ENCODE data around the gene COMMD1. TPM values are rescaled to one million over a fixed set of nuclear protein-coding genes. Genes with fewer than 3 reads are reported as not detected.
"Not testable (repeated sequence)": the region's sequence is repeated elsewhere in the genome, so short reads cannot be mapped to it uniquely, and the experiment has no call there.

Gene COMMD1
- polyA plus RNA-seq, 1 donor (not counting 4 experiments of a cell fraction or from before 2014, with no cell fraction given) = 44.8 TPM

DNA sequence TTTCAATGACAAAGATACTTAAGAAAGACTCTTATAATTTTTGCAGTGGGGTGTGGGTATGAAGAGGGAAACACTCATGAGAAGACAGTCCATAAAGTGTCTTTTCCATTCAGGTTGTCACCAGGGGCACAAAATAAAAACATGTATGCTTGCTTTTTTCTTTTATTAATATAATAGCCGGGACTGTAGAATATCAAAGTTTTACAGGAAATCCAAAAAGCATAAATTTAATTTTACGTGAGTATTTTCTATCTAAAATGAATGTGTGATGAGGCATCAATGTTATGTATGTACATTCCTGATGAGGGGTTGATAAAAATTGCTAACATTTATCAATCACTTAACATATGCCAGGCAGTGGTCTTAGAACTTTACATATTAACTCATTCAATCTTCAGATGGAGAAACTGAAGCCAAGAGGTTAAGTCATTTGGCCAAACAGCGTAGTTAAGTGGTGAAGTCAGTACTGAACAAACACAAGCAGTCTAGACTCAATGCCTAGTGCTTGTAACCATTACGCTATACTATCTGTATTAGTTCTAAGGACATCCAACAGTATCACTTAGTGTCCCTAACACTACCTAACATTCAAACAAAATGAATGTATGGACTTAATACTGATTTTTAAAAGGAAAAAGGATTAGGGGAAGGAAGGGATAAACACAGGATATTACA, 27.8 kb upstream of the COMMD1 start:
- H3K4me2 ChIP-seq (ENCODE audit: control insufficient read depth, extremely low read depth, insufficient read depth, low read depth, low read length) = no peak overlapping the region
- peaks cover 18% of the 10 kb centered on the region for H3K4me1 ChIP-seq (ENCODE audit: control insufficient read depth, extremely low read depth, insufficient read depth, low read length)
- no peak overlapping the region for H3K9ac ChIP-seq (ENCODE audit: control insufficient read depth, extremely low read depth, insufficient read depth, low read length)
- H3K4me3 ChIP-seq (ENCODE audit: control insufficient read depth in 2 of 3, extremely low read depth in 1 of 3, insufficient read depth in 2 of 3, low read depth in 1 of 3, low read length in 3 of 3) = no peak overlapping the region
- FAIRE-seq (no peak), DNase-seq (ENCODE audit: low read depth, low spot score) (no peak)
- no peak overlapping the region for H3K27ac ChIP-seq (ENCODE audit: control insufficient read depth, insufficient read depth, low read length)
- H3K27me3 ChIP-seq (ENCODE audit: control insufficient read depth, extremely low read depth, insufficient read depth, low read length) = no peaks in the 10 kb centered on the region
- TF ChIP-seq EZH2 (IDR thresholded peaks at IDR 0.05; ENCODE audit: low read length) = no peak
- TF ChIP-seq, protein P1, sequence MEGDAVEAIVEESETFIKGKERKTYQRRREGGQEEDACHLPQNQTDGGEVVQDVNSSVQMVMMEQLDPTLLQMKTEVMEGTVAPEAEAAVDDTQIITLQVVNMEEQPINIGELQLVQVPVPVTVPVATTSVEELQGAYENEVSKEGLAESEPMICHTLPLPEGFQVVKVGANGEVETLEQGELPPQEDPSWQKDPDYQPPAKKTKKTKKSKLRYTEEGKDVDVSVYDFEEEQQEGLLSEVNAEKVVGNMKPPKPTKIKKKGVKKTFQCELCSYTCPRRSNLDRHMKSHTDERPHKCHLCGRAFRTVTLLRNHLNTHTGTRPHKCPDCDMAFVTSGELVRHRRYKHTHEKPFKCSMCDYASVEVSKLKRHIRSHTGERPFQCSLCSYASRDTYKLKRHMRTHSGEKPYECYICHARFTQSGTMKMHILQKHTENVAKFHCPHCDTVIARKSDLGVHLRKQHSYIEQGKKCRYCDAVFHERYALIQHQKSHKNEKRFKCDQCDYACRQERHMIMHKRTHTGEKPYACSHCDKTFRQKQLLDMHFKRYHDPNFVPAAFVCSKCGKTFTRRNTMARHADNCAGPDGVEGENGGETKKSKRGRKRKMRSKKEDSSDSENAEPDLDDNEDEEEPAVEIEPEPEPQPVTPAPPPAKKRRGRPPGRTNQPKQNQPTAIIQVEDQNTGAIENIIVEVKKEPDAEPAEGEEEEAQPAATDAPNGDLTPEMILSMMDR (optimal IDR thresholded peaks at IDR 0.05 in 1 of 3, IDR thresholded peaks at IDR 0.05 in 1 of 3, conservative IDR thresholded peaks at IDR 0.05 in 1 of 3; ENCODE audit: extremely low read depth in 1 of 3, insufficient read depth in 2 of 3, low read length in 3 of 3) = no peak
- peaks cover 25% of the 10 kb centered on the region for H3K79me2 ChIP-seq (ENCODE audit: control insufficient read depth, insufficient read depth, low read length)
- no peak overlapping the region for H2AFZ ChIP-seq (ENCODE audit: control insufficient read depth, low read length)
- no peaks in the 10 kb centered on the region for H3K9me1 ChIP-seq (ENCODE audit: control insufficient read depth, extremely low read depth, insufficient read depth, low read length)
- peaks cover 4% of the 10 kb centered on the region for H4K20me1 ChIP-seq (ENCODE audit: control insufficient read depth, extremely low read depth, insufficient read depth, low read length)
- no peaks in the 10 kb centered on the region for H3K9me3 ChIP-seq (ENCODE audit: control insufficient read depth, low read depth, low read length)
- H3K36me3 ChIP-seq (ENCODE audit: control insufficient read depth in 2 of 2, extremely low read depth in 1 of 2, insufficient read depth in 2 of 2, low read length in 2 of 2) = peaks cover 20 to 40% of the 10 kb centered on the region in 2 experiments
- dilution Hi-C loops (cut with MboI; ENCODE audit: extremely low pct_ligation_motif_present, low sequenced_read_pairs) = no loop called here

DNA sequence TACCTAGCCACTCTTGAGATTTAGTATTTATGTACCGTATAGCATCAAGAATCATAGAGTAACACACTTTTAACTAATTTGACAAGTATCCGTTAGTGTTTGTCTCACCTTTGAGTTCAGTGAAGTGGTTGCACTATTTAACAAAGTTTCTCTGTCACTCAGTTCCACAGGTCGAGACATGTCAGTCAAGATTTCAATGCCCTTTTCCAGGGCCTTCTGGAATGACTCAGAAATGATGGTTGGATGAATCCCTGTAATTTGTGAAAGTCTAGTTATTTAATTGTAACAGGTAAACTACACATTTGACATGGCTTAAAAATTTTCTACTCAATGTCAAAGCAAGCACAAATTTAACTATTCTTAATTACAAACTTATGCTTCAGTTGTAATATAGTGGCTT, 26.7 kb upstream of the COMMD1 start:
- no peak overlapping the region for H3K9ac ChIP-seq (ENCODE audit: control insufficient read depth, extremely low read depth, insufficient read depth, low read length)
- no peaks in the 10 kb centered on the region for H3K9me3 ChIP-seq (ENCODE audit: control insufficient read depth, low read depth, low read length)
- peaks cover 4% of the 10 kb centered on the region for H4K20me1 ChIP-seq (ENCODE audit: control insufficient read depth, extremely low read depth, insufficient read depth, low read length)
- peaks cover 18% of the 10 kb centered on the region for H3K4me1 ChIP-seq (ENCODE audit: control insufficient read depth, extremely low read depth, insufficient read depth, low read length)
- peaks cover 20 to 43% of the 10 kb centered on the region in 2 experiments for H3K36me3 ChIP-seq (ENCODE audit: control insufficient read depth in 2 of 2, extremely low read depth in 1 of 2, insufficient read depth in 2 of 2, low read length in 2 of 2)
- DNase-seq (ENCODE audit: low read depth, low spot score) (no peak), FAIRE-seq (peak; percentile 74)
- TF ChIP-seq, protein P1 (optimal IDR thresholded peaks at IDR 0.05 in 1 of 3, IDR thresholded peaks at IDR 0.05 in 1 of 3, conservative IDR thresholded peaks at IDR 0.05 in 1 of 3; ENCODE audit: extremely low read depth in 1 of 3, insufficient read depth in 2 of 3, low read length in 3 of 3) = no peak
- no peak for TF ChIP-seq EZH2 (IDR thresholded peaks at IDR 0.05; ENCODE audit: low read length)
- no peaks in the 10 kb centered on the region for H3K9me1 ChIP-seq (ENCODE audit: control insufficient read depth, extremely low read depth, insufficient read depth, low read length)
- H3K4me3 ChIP-seq (ENCODE audit: control insufficient read depth in 2 of 3, extremely low read depth in 1 of 3, insufficient read depth in 2 of 3, low read depth in 1 of 3, low read length in 3 of 3) = no peak overlapping the region
- dilution Hi-C loops (cut with MboI; ENCODE audit: extremely low pct_ligation_motif_present, low sequenced_read_pairs) = no loop called here
- H2AFZ ChIP-seq (ENCODE audit: control insufficient read depth, low read length) = no peak overlapping the region
- H3K27ac ChIP-seq (ENCODE audit: control insufficient read depth, insufficient read depth, low read length) = peak overlapping the region; percentile 31
- peak overlapping the region; percentile 48 for H3K4me2 ChIP-seq (ENCODE audit: control insufficient read depth, extremely low read depth, insufficient read depth, low read depth, low read length)
- no peaks in the 10 kb centered on the region for H3K27me3 ChIP-seq (ENCODE audit: control insufficient read depth, extremely low read depth, insufficient read depth, low read length)
- peaks cover 30% of the 10 kb centered on the region for H3K79me2 ChIP-seq (ENCODE audit: control insufficient read depth, insufficient read depth, low read length)

DNA sequence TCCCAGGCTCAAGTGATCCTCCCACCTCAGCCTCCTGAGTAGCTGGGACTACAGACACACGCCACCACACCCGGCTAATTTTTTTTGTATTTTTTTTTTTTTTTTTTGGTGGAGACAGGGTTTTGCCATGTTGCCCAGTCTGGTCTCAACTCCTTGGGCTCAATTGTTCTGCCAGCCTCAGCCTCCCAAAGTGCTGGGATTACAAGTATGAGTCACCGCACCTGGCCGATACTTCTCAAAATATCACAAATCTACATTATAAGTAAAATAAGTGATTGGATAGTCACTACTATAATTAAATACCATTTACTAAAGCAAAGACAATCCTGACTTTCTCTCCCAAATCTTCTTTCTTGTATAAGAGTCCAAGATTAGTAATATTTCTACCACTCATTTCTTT, 26.1 kb upstream of the COMMD1 start:
- H3K9me3 ChIP-seq (ENCODE audit: control insufficient read depth, low read depth, low read length); FAIRE-seq; dilution Hi-C loops (cut with MboI; ENCODE audit: extremely low pct_ligation_motif_present, low sequenced_read_pairs); H2AFZ ChIP-seq (ENCODE audit: control insufficient read depth, low read length); H3K9me1 ChIP-seq (ENCODE audit: control insufficient read depth, extremely low read depth, insufficient read depth, low read length); H4K20me1 ChIP-seq (ENCODE audit: control insufficient read depth, extremely low read depth, insufficient read depth, low read length); H3K9ac ChIP-seq (ENCODE audit: control insufficient read depth, extremely low read depth, insufficient read depth, low read length); H3K27me3 ChIP-seq (ENCODE audit: control insufficient read depth, extremely low read depth, insufficient read depth, low read length); DNase-seq (ENCODE audit: low read depth, low spot score); H3K4me3 ChIP-seq (ENCODE audit: control insufficient read depth in 2 of 3, extremely low read depth in 1 of 3, insufficient read depth in 2 of 3, low read depth in 1 of 3, low read length in 3 of 3): not testable (repeated sequence)
- H3K4me1 ChIP-seq (ENCODE audit: control insufficient read depth, extremely low read depth, insufficient read depth, low read length) = peaks cover 18% of the 10 kb centered on the region
- H3K36me3 ChIP-seq (ENCODE audit: control insufficient read depth in 2 of 2, extremely low read depth in 1 of 2, insufficient read depth in 2 of 2, low read length in 2 of 2) = peaks cover 20 to 38% of the 10 kb centered on the region in 2 experiments
- H3K27ac ChIP-seq (ENCODE audit: control insufficient read depth, insufficient read depth, low read length) = peak overlapping the region; percentile 31
- H3K4me2 ChIP-seq (ENCODE audit: control insufficient read depth, extremely low read depth, insufficient read depth, low read depth, low read length) = peak overlapping the region; percentile 48
- H3K79me2 ChIP-seq (ENCODE audit: control insufficient read depth, insufficient read depth, low read length) = peaks cover 33% of the 10 kb centered on the region
